DND-41 (cell line): ENCODE results near the gene PPP6C.

Experiments used
- EZH2 ChIP-seq: IDR thresholded peaks from 3 replicates; pipeline ENCODE4 v1.6.1; 2012; ENCODE audit warnings: borderline replicate concordance, low read depth, mild to moderate bottlenecking, moderate library complexity, low read length, inconsistent platforms; ENCODE audit not compliant: severe bottlenecking
- TF ChIP-seq, protein P1 (sequence below): IDR thresholded peaks from 2 replicates; pipeline ENCODE4 v1.5.1; 2012; ENCODE audit warnings: borderline replicate concordance, low read length, moderate library complexity, mild to moderate bottlenecking; ENCODE audit not compliant: poor library complexity, severe bottlenecking; ENCODE audit errors: extremely low read depth

DNA sequence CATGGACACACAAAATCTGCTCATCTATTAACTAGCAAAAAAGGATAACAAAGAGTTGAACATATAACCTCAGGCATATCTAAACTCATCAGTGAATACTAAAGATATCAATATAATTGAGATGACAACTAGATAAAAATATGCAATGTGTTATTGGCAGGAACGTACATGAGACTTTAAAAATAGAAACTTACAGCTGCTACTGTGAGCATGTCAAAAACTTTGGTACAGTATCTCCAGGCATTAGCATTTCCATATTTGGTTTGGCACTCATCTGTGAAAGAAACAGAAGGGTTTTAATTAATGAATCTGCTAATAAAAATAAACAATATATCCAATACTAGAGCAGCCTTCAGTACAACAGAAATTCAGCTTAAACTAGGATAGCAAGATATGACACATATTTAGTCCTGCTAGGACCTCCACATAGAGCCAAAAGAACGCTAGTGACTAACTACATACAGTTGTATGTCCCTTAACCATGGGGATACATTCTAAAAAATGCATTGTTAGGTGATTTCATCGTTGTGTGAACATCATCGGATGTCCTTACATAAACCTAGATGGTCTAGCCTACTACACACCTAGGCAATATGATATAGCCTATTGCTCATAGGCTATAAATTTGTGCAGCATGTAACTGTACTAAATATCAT is 35.8 kb downstream of the PPP6C start:
- TF ChIP-seq, protein P1, sequence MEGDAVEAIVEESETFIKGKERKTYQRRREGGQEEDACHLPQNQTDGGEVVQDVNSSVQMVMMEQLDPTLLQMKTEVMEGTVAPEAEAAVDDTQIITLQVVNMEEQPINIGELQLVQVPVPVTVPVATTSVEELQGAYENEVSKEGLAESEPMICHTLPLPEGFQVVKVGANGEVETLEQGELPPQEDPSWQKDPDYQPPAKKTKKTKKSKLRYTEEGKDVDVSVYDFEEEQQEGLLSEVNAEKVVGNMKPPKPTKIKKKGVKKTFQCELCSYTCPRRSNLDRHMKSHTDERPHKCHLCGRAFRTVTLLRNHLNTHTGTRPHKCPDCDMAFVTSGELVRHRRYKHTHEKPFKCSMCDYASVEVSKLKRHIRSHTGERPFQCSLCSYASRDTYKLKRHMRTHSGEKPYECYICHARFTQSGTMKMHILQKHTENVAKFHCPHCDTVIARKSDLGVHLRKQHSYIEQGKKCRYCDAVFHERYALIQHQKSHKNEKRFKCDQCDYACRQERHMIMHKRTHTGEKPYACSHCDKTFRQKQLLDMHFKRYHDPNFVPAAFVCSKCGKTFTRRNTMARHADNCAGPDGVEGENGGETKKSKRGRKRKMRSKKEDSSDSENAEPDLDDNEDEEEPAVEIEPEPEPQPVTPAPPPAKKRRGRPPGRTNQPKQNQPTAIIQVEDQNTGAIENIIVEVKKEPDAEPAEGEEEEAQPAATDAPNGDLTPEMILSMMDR = no peak
- no peak for TF ChIP-seq EZH2
